Stimulated activated CD8-positive, alpha-beta memory T cell treated with anti-CD3 and anti-CD28 coated beads, Interleukin-15, amount 100 ng/mL, for 48 hours (primary cell): ENCODE data around the gene DGKE.

Experiments
- DNase-seq, 2 donors: peaks; one replicate each; pipeline ENCODE4 v3.0.0-alpha.2; 2020; ENCODE audit warnings: low read depth in 2 of 2

DGKE gene

GRCh38 chr17:56913867-56914580 lies 80.1 kb downstream of the DGKE start, which contains the start of gene TRIM25:
TRIM25 (minus strand) TSS chr17:56914049; CDS start chr17:56913988, 61 bp downstream.
- DNase-seq, result peak; percentile 84 to 89

GRCh38 chr17:56914581-56915273 lies 80.8 kb downstream of the DGKE start:
- DNase-seq, result no peak

GRCh38 chr17:56917559-56918296 lies 83.8 kb downstream of the DGKE start:
- DNase-seq, result no peak

DNA sequence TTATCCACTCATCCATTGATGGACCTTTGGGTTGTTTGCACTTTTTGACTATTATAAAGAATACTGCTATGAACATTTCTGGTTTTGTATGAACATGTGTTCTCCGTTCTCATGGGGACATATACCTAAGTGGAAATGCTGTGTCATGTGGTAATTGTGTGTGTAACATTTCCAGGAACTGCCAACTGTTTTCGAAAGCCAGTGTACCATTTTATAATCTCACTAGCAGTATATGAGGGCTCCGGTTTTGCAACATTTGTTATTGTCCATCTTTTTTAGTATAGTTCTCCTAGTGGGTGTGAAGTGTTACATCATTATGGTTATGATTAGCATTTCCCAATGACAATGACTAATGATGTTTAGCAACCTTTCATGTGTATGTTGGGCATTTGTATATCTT lies 85.0 kb downstream of the DGKE start:
- DNase-seq, result no peak
